Activated CD4-positive, alpha-beta memory T cell treated with anti-CD3 and anti-CD28 coated beads for 36 hours (primary cell): ENCODE results near the gene FAT2. TPM values are rescaled to one million over a fixed set of nuclear protein-coding genes. Genes with fewer than 3 reads are reported as not detected.

Experiments
- CTCF ChIA-PET: fragments of 350-600 bp; sonication (Branson Sonifier 250); formaldehyde crosslinking; loops from one replicate; lab custom pipeline; 2021; ENCODE audit warnings: antibody characterized with exemption, inconsistent platforms; lab: Charles Lee
- POLR2A ChIA-PET: fragments of 350-600 bp; sonication (Branson Sonifier 250); formaldehyde crosslinking; loops from one replicate; lab custom pipeline; 2021; ENCODE audit warnings: antibody characterized with exemption; lab: Charles Lee
- DNase-seq: peaks from one replicate; pipeline ENCODE4 v3.0.0-alpha.2; 2020
- H3K27ac Mint-ChIP-seq: one replicate; pipeline ENCODE4 v1.8.0; 2021; ENCODE audit warnings: mixed read lengths
- H3K27me3 Mint-ChIP-seq: one replicate; pipeline ENCODE4 v1.8.0; 2021; ENCODE audit warnings: mixed read lengths
- H3K36me3 Mint-ChIP-seq: one replicate; pipeline ENCODE4 v1.8.0; 2021; ENCODE audit warnings: mixed read lengths
- H3K4me1 Mint-ChIP-seq: one replicate; pipeline ENCODE4 v1.8.0; 2021; ENCODE audit warnings: low read depth, mixed read lengths
- H3K4me3 Mint-ChIP-seq: one replicate; pipeline ENCODE4 v1.8.0; 2021; ENCODE audit warnings: mild to moderate bottlenecking, mixed read lengths
- H3K9me3 Mint-ChIP-seq: one replicate; pipeline ENCODE4 v1.8.0; 2021; ENCODE audit warnings: mixed read lengths
- intact Hi-C: fragments of 100-400 bp; cut with micrococcal nuclease; formaldehyde crosslinking; loops from one replicate; pipeline ENCODE4 v1.15.1; 2023
- total RNA-seq, 2 experiments: library from RNA; stranded (reverse); gene quantifications; one replicate each; pipeline ENCODE4 v1.2.3, GENCODE V29; 2021

Gene FAT2
- total RNA-seq, 2 experiments from 2014 or later: not detected

GRCh38 chr5:151622367-151623088 is 31.4 kb upstream of the FAT2 start:
- Mint-ChIP-seq H3K4me3 (no peak overlapping the region), H3K9me3 (no peaks in the 10 kb centered on the region), H3K27ac (no peak overlapping the region), H3K36me3 (no peaks in the 10 kb centered on the region), H3K4me1 (no peaks in the 10 kb centered on the region), H3K27me3 (peaks cover 6% of the 10 kb centered on the region)
- intact Hi-C loops: no loop called here
- ChIA-PET POLR2A (no interaction called here), CTCF (no interaction called here)
- DNase-seq: no peak

- Mint-ChIP-seq H3K9me3 (no peaks in the 10 kb centered on the region), H3K4me3 (no peak overlapping the region), H3K4me1 (peaks cover 6% of the 10 kb centered on the region), H3K27me3 (peaks cover 6% of the 10 kb centered on the region), H3K36me3 (no peaks in the 10 kb centered on the region), H3K27ac (no peak overlapping the region)
- intact Hi-C loops: no loop called here
- POLR2A ChIA-PET: no interaction called here
- CTCF ChIA-PET: no interaction called here
- DNase-seq: no peak
These were observed 29.3 kb upstream of the FAT2 start for GRCh38 chr5:151620461-151620840.

GRCh38 chr5:151619812-151620460 is 28.8 kb upstream of the FAT2 start:
- peaks cover 11% of the 10 kb centered on the region for H3K4me1 Mint-ChIP-seq
- no peaks in the 10 kb centered on the region for H3K9me3 Mint-ChIP-seq
- peaks cover 6% of the 10 kb centered on the region for H3K27me3 Mint-ChIP-seq
- intact Hi-C loops: no loop called here
- no peak overlapping the region for H3K4me3 Mint-ChIP-seq
- H3K36me3 Mint-ChIP-seq: no peaks in the 10 kb centered on the region
- ChIA-PET CTCF (interaction anchor here (1.0 kb wide), 1 partner anchor 32 kb away, joined by 3 read pairs; no protein-coding TSS in a partner anchor), POLR2A (no interaction called here)
- no peak for DNase-seq
- H3K27ac Mint-ChIP-seq: no peak overlapping the region

GRCh38 chr5:151618907-151619306 is 27.8 kb upstream of the FAT2 start:
- Mint-ChIP-seq H3K4me3 (no peak overlapping the region), H3K4me1 (peaks cover 19% of the 10 kb centered on the region), H3K9me3 (no peaks in the 10 kb centered on the region), H3K36me3 (no peaks in the 10 kb centered on the region), H3K27ac (no peak overlapping the region), H3K27me3 (peaks cover 6% of the 10 kb centered on the region)
- ChIA-PET POLR2A (no interaction called here), CTCF (interaction anchor here (1.0 kb wide), 2 partner anchors 33 kb away, joined by 3 to 4 read pairs; no protein-coding TSS in a partner anchor)
- no peak for DNase-seq
- intact Hi-C loops: no loop called here

- ChIA-PET CTCF (interaction anchor here (0.7 to 1.1 kb wide), 3 partner anchors 34 to 170 kb away, joined by 3 to 4 read pairs (median 3); partner anchors contain the start of gene SLC36A1), POLR2A (no interaction called here)
- no peaks in the 10 kb centered on the region for H3K9me3 Mint-ChIP-seq
- no peak for DNase-seq
- H3K4me1 Mint-ChIP-seq: peaks cover 27% of the 10 kb centered on the region
- H3K27ac Mint-ChIP-seq: no peak overlapping the region
- H3K27me3 Mint-ChIP-seq: peaks cover 6% of the 10 kb centered on the region
- H3K36me3 Mint-ChIP-seq: no peaks in the 10 kb centered on the region
- H3K4me3 Mint-ChIP-seq: no peak overlapping the region
- intact Hi-C loops: no loop called here
These were observed 26.9 kb upstream of the FAT2 start for GRCh38 chr5:151617841-151618710.

GRCh38 chr5:151617383-151617840 is 26.3 kb upstream of the FAT2 start:
- Mint-ChIP-seq H3K27me3 (peaks cover 5% of the 10 kb centered on the region), H3K27ac (no peak overlapping the region), H3K4me3 (no peak overlapping the region), H3K9me3 (no peaks in the 10 kb centered on the region), H3K36me3 (no peaks in the 10 kb centered on the region), H3K4me1 (peaks cover 33% of the 10 kb centered on the region)
- ChIA-PET CTCF (interaction anchor here (0.7 to 1.1 kb wide), 2 partner anchors 94 to 170 kb away, joined by 3 read pairs; partner anchors contain the start of gene SLC36A1), POLR2A (no interaction called here)
- intact Hi-C loops: no loop called here
- DNase-seq: no peak

GRCh38 chr5:151615431-151615830 is 24.3 kb upstream of the FAT2 start:
- ChIA-PET CTCF (interaction anchor here (0.5 kb wide), 1 partner anchor 36 kb away, joined by 3 read pairs; no protein-coding TSS in a partner anchor), POLR2A (no interaction called here)
- intact Hi-C loops: no loop called here
- peak; percentile 50 for DNase-seq
- Mint-ChIP-seq H3K36me3 (no peaks in the 10 kb centered on the region), H3K4me3 (no peak overlapping the region), H3K27ac (no peak overlapping the region), H3K4me1 (peaks cover 38% of the 10 kb centered on the region), H3K9me3 (no peaks in the 10 kb centered on the region), H3K27me3 (no peaks in the 10 kb centered on the region)

- intact Hi-C loops: no loop called here
- no peak overlapping the region for H3K4me3 Mint-ChIP-seq
- no peak overlapping the region for H3K27ac Mint-ChIP-seq
- H3K9me3 Mint-ChIP-seq: no peaks in the 10 kb centered on the region
- no peaks in the 10 kb centered on the region for H3K27me3 Mint-ChIP-seq
- H3K36me3 Mint-ChIP-seq: no peaks in the 10 kb centered on the region
- ChIA-PET CTCF (interaction anchor here (1.4 to 2.0 kb wide), 2 partner anchors 37 to 156 kb away, joined by 4 to 12 read pairs; no protein-coding TSS in a partner anchor), POLR2A (no interaction called here)
- DNase-seq: no peak
- peaks cover 38% of the 10 kb centered on the region for H3K4me1 Mint-ChIP-seq
These were observed 23.4 kb upstream of the FAT2 start for GRCh38 chr5:151614565-151614964.

GRCh38 chr5:151612689-151613427 is 21.7 kb upstream of the FAT2 start:
- peak overlapping the region; percentile 24 for H3K4me3 Mint-ChIP-seq
- H3K9me3 Mint-ChIP-seq: no peaks in the 10 kb centered on the region
- H3K36me3 Mint-ChIP-seq: no peaks in the 10 kb centered on the region
- peak; percentile 75 for DNase-seq
- CTCF ChIA-PET: interaction anchor here (0.7 to 2.0 kb wide), 3 partner anchors 11 to 158 kb away, joined by 3 to 12 read pairs (median 4); no protein-coding TSS in a partner anchor
- no peaks in the 10 kb centered on the region for H3K27me3 Mint-ChIP-seq
- POLR2A ChIA-PET: interaction anchor here (1.2 kb wide), 1 partner anchor 42 kb away, joined by 3 read pairs; no protein-coding TSS in a partner anchor
- peaks cover 38% of the 10 kb centered on the region for H3K4me1 Mint-ChIP-seq
- peak overlapping the region; percentile 77 for H3K27ac Mint-ChIP-seq
- intact Hi-C loops: loop anchor here (1.0 to 2.0 kb wide), 3 partner anchors 14 to 158 kb away; partner anchors contain the start of gene G3BP1

GRCh38 chr5:151611127-151611775 is 20.1 kb upstream of the FAT2 start:
- POLR2A ChIA-PET: no interaction called here
- Mint-ChIP-seq H3K4me3 (no peak overlapping the region), H3K27me3 (no peaks in the 10 kb centered on the region), H3K4me1 (peaks cover 38% of the 10 kb centered on the region), H3K9me3 (no peaks in the 10 kb centered on the region), H3K27ac (no peak overlapping the region), H3K36me3 (no peaks in the 10 kb centered on the region)
- intact Hi-C loops: no loop called here
- CTCF ChIA-PET: no interaction called here
- DNase-seq: no peak

GRCh38 chr5:151608522-151608921 is 17.4 kb upstream of the FAT2 start:
- CTCF ChIA-PET: no interaction called here
- no peaks in the 10 kb centered on the region for H3K36me3 Mint-ChIP-seq
- no peak for DNase-seq
- no peaks in the 10 kb centered on the region for H3K27me3 Mint-ChIP-seq
- peaks cover 16% of the 10 kb centered on the region for H3K4me1 Mint-ChIP-seq
- H3K9me3 Mint-ChIP-seq: no peaks in the 10 kb centered on the region
- intact Hi-C loops: no loop called here
- POLR2A ChIA-PET: no interaction called here
- no peak overlapping the region for H3K27ac Mint-ChIP-seq
- H3K4me3 Mint-ChIP-seq: no peak overlapping the region
